ENCODE measurements around the gene MSRB3. TPM values are rescaled to one million over a fixed set of nuclear protein-coding genes. Genes with fewer than 3 reads are reported as not detected.

The MSRB3 gene
- total RNA-seq, 1 experiment from 2014 or later: 1.1 TPM

DNA sequence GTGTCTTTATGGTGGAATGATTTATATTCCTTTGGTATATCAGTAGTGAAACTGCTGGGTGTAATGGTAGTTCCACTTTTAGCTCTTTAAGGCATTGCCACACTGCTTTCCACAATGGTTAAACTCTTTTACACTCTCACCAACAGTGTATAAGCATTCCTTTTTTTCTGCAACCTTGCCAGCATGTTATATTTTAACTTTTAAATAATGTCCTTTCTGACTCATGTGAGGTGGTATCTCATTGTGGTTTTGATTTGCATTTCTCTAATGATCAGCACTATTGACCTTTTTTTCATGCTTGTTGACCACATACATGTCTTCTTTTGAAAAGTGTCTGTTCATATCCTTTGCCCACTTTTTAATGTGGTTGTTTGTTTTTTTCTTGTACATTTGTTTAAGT, 142.5 kb downstream of the MSRB3 start:
- no peak for DNase-seq
- no peak overlapping the region for H3K9ac ChIP-seq (ENCODE audit: extremely low read depth, insufficient read length, low read length)
- no peaks in the 10 kb centered on the region; the same call in 1 of the 2 replicates for H3K27me3 ChIP-seq (ENCODE audit: insufficient read depth, low read length)
- H2AK5ac ChIP-seq (ENCODE audit: insufficient read length, low read length): no peak overlapping the region
- no peak overlapping the region for H3K27ac ChIP-seq (ENCODE audit: insufficient read length, low read depth, low read length)
- H3K4me2 ChIP-seq (ENCODE audit: insufficient read depth, insufficient read length, low read length): no peak overlapping the region
- H4K8ac ChIP-seq (replicated peaks; ENCODE audit: insufficient read length, low read depth, low read length): no peak overlapping the region
- no peak overlapping the region for H2BK12ac ChIP-seq (ENCODE audit: insufficient read length, low read depth, low read length)
- H3K27ac Mint-ChIP-seq: no peak overlapping the region
- H2BK20ac ChIP-seq (ENCODE audit: low read depth, low read length, poor library complexity, severe bottlenecking): no peak overlapping the region
- H3K36me3 Mint-ChIP-seq (ENCODE audit: insufficient read depth in 1 of 3, low read depth in 3 of 3): peaks cover 1 to 17% (median 9%) of the 10 kb centered on the region in 3 experiments; a peak in 5 of 7 replicates
- H3K27me3 Mint-ChIP-seq (ENCODE audit: low read depth): no peaks in the 10 kb centered on the region
- H2BK15ac ChIP-seq (ENCODE audit: low read depth, low read length): no peak overlapping the region
- no peaks in the 10 kb centered on the region for H3K9me3 ChIP-seq (ENCODE audit: control insufficient read depth, low read depth, low read length)
- H3K79me1 ChIP-seq (ENCODE audit: insufficient read depth, low read depth, low read length, poor library complexity, severe bottlenecking): no peaks in the 10 kb centered on the region
- no peak overlapping the region for H2AFZ ChIP-seq (ENCODE audit: low read length)
- TF ChIP-seq, protein P1, sequence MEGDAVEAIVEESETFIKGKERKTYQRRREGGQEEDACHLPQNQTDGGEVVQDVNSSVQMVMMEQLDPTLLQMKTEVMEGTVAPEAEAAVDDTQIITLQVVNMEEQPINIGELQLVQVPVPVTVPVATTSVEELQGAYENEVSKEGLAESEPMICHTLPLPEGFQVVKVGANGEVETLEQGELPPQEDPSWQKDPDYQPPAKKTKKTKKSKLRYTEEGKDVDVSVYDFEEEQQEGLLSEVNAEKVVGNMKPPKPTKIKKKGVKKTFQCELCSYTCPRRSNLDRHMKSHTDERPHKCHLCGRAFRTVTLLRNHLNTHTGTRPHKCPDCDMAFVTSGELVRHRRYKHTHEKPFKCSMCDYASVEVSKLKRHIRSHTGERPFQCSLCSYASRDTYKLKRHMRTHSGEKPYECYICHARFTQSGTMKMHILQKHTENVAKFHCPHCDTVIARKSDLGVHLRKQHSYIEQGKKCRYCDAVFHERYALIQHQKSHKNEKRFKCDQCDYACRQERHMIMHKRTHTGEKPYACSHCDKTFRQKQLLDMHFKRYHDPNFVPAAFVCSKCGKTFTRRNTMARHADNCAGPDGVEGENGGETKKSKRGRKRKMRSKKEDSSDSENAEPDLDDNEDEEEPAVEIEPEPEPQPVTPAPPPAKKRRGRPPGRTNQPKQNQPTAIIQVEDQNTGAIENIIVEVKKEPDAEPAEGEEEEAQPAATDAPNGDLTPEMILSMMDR (conservative IDR thresholded peaks at IDR 0.05): no peak
- no peaks in the 10 kb centered on the region for H3K4me1 ChIP-seq (ENCODE audit: insufficient read depth, low read length)
- H3K4me3 Mint-ChIP-seq: no peak overlapping the region
- H3T11ph ChIP-seq (ENCODE audit: low read length): no peak overlapping the region
- no peak overlapping the region for H2BK5ac ChIP-seq (ENCODE audit: insufficient read length, low read length)
- H3K9me3 Mint-ChIP-seq: peaks cover 12 to 15% of the 10 kb centered on the region in 2 experiments
- no peak overlapping the region for H3K56ac ChIP-seq (ENCODE audit: insufficient read length, low read depth, low read length)
- H3K79me2 ChIP-seq (ENCODE audit: insufficient read depth, low read length): no peaks in the 10 kb centered on the region
- H4K5ac ChIP-seq (ENCODE audit: insufficient read length, low read depth, low read length): no peak overlapping the region
- H3K4ac ChIP-seq (ENCODE audit: low read depth, low read length): no peak overlapping the region
- no peak overlapping the region for H3K18ac ChIP-seq (ENCODE audit: insufficient read length, low read depth, low read length)
- no peaks in the 10 kb centered on the region for H4K20me1 ChIP-seq (ENCODE audit: control insufficient read depth, insufficient read depth, insufficient read length)
- no peaks in the 10 kb centered on the region for H3K4me1 Mint-ChIP-seq
- no peak overlapping the region for H3K23ac ChIP-seq (ENCODE audit: insufficient read length, low read depth, low read length)
- H3K23me2 ChIP-seq (ENCODE audit: insufficient read length, low read depth, low read length, poor library complexity, severe bottlenecking): no peaks in the 10 kb centered on the region
- no peak overlapping the region for H2BK120ac ChIP-seq (ENCODE audit: low read depth, low read length, poor library complexity, severe bottlenecking)
- H3K14ac ChIP-seq (ENCODE audit: insufficient read depth, low read length): no peak overlapping the region
- H4K91ac ChIP-seq (ENCODE audit: insufficient read length, low read depth, low read length): no peak overlapping the region
